Retina (tissue), 1 donor: ENCODE results near the gene CTNNBL1.
A peak's percentile ranks its signal among the peaks of the same experiment; 100 is the strongest.

Source experiments
- DNase-seq: peaks from one replicate; pipeline ENCODE4 v3.0.0-alpha.2; 2016

The CTNNBL1 gene

GRCh38 chr20:37905671-37906613 is 212.1 kb downstream of the CTNNBL1 start:
- DNase-seq = peak; percentile 58

GRCh38 chr20:37907330-37907676 is 213.5 kb downstream of the CTNNBL1 start:
- DNase-seq = no peak

GRCh38 chr20:37907677-37908401 is 214.0 kb downstream of the CTNNBL1 start:
- DNase-seq = peak; percentile 93

- no peak for DNase-seq
Measured at GRCh38 chr20:37911261-37911660, 217.4 kb downstream of the CTNNBL1 start.

- DNase-seq = peak; percentile 58
Measured at GRCh38 chr20:37911838-37912281, 218.0 kb downstream of the CTNNBL1 start.

- no peak for DNase-seq
Measured at GRCh38 chr20:37912874-37913273, 219.0 kb downstream of the CTNNBL1 start.

- DNase-seq = no peak
Measured at GRCh38 chr20:37913567-37914366, 219.9 kb downstream of the CTNNBL1 start.

- DNase-seq = no peak
Measured at GRCh38 chr20:37914367-37914671, 220.5 kb downstream of the CTNNBL1 start.

- peak; percentile 94 for DNase-seq
Measured at GRCh38 chr20:37914672-37915433, 221.0 kb downstream of the CTNNBL1 start.

GRCh38 chr20:37915434-37915787 is 221.6 kb downstream of the CTNNBL1 start:
- DNase-seq = no peak

- DNase-seq = peak; percentile 62
Measured at GRCh38 chr20:37915800-37916570, 222.2 kb downstream of the CTNNBL1 start.

- DNase-seq = no peak
Measured at GRCh38 chr20:37917461-37917860, 223.6 kb downstream of the CTNNBL1 start.

GRCh38 chr20:37918035-37918434 is 224.2 kb downstream of the CTNNBL1 start:
- no peak for DNase-seq

- no peak for DNase-seq
Measured at GRCh38 chr20:37919389-37920040, 225.7 kb downstream of the CTNNBL1 start.

GRCh38 chr20:37920270-37920669 is 226.4 kb downstream of the CTNNBL1 start:
- no peak for DNase-seq

GRCh38 chr20:37920679-37921322 is 227.0 kb downstream of the CTNNBL1 start:
- no peak for DNase-seq

GRCh38 chr20:37921341-37921929 is 227.6 kb downstream of the CTNNBL1 start:
- DNase-seq = no peak
